SH-SY5Y (cell line): ENCODE measurements around the gene PEX7.

Source experiments
- GATA2 ChIP-seq: IDR thresholded peaks from 2 replicates; pipeline ENCODE4 v1.6.1; 2011; ENCODE audit warnings: mild to moderate bottlenecking, low read depth, low read length
- GATA3 ChIP-seq: IDR thresholded peaks from 2 replicates; pipeline ENCODE4 v1.6.1; 2011; ENCODE audit warnings: low read depth, mild to moderate bottlenecking, low read length, moderate library complexity

DNA sequence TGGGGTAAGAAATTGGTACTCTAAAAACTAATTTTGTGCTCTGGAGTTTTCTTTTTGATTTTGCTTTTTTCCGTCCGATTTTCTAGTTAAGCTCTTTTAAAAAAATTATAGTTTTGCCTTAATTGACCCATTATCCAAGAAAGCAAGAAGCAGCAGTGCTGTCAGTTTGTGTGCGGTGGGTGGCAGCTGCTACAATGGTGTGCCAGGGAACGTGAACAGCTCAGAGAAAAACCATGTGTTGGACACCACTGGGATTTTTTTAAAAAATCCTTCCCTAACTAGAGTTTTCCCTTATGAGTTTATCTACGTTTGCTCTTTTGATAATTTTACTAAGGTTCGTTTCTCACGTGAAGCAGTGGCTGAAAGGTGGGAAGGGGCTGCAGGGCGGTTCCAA lies 38.1 kb upstream of the PEX7 start:
- TF ChIP-seq GATA2 (no peak), GATA3 (no peak)
